Prostate gland (tissue), 2 donors: Measurements from ENCODE around the gene EEF2KMT. TPM values are rescaled to one million over a fixed set of nuclear protein-coding genes. Genes with fewer than 3 reads are reported as not detected.
"Not testable (repeated sequence)": the region's sequence is repeated elsewhere in the genome, so short reads cannot be mapped to it uniquely, and the experiment has no call there.

Experiments
- DNase-seq: peaks from one replicate; pipeline ENCODE4 v3.0.0-alpha.2; 2019; ENCODE audit warnings: low spot score
- H3K27ac ChIP-seq, 2 donors: fragments of 200-600 bp; sonication (generic); 2 replicates each; pipeline ENCODE4 v1.5.1; 2017 to 2019
- H3K27me3 ChIP-seq: fragments of 200-600 bp; sonication (generic); replicated peaks from 2 replicates; pipeline ENCODE4 v1.5.1; 2019; ENCODE audit not compliant: insufficient read depth
- H3K36me3 ChIP-seq, 2 donors: fragments of 200-600 bp; sonication (generic); 1 replicate in 1 of 2; 2 replicates in 1 of 2; pipeline versions ENCODE4 v1.5.1 to v1.8.1; 2017 to 2019
- H3K4me1 ChIP-seq: fragments of 200-600 bp; sonication (generic); replicated peaks from 2 replicates; pipeline ENCODE4 v1.5.1; 2019
- H3K4me3 ChIP-seq, 2 donors: fragments of 200-600 bp; sonication (generic); 2 replicates each; pipeline ENCODE4 v1.5.1; 2017 to 2019
- H3K9me3 ChIP-seq: fragments of 200-600 bp; sonication (generic); 2 replicates; pipeline ENCODE4 v1.5.1; 2017
- WGBS: methylation state at CpG from one replicate; pipeline ENCODE4 v1.1.5; 2018; 5-methylcytosine and 5-hydroxymethylcytosine counted together
- intact Hi-C: fragments of 100-400 bp; cut with DNase I; formaldehyde crosslinking; loops from one replicate; pipeline ENCODE4 v1.14.2; 2022
- total RNA-seq, 2 donors: library from RNA; depleted of rRNA; stranded (reverse); fragments of >200 nt; gene quantifications; one replicate each; pipeline ENCODE4 v1.1.0, GENCODE V29; 2016
- TF ChIP-seq, protein P1 (sequence below), 4 experiments: fragments of 200-600 bp in 2 of 4; fragments of 450-650 bp in 2 of 4; sonication (generic) in 2 of 4; IDR thresholded peaks; 1 replicate in 3 of 4; 2 replicates in 1 of 4; pipeline ENCODE4 v1.5.1; 2016 to 2019; ENCODE audit warnings: antibody characterized with exemption in 4 of 4, mild to moderate bottlenecking in 2 of 4, moderate library complexity in 2 of 4

Gene EEF2KMT
- total RNA-seq, 2 donors from 2014 or later: 10.1 to 10.8 TPM

DNA sequence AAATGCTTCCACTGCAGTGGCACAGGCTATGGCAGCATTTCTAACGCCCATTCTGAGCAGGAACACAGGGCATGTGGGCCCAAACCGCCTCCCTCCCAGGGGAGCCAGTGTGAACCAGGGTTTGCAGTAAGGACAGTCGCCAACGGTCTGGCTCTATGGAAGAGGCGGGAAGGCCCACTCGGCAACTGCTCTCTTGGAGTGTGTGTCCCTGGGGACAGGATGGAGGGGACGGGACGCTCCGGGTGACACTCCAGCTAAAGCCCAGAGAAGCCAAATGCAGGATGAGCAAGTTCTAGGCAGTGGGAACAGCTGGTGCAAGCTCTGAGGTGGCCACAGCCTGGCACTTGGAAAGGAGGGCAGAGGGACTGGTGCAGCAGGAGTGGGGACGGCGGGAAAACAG is 3.8 kb downstream of the EEF2KMT start:
- H3K36me3 ChIP-seq, H3K9me3 ChIP-seq, H3K27me3 ChIP-seq, H3K27ac ChIP-seq, H3K4me1 ChIP-seq, H3K4me3 ChIP-seq, DNase-seq, intact Hi-C loops: not testable (repeated sequence)
- 79% methylated on average over 10 of the region's 11 CpGs for WGBS

DNA sequence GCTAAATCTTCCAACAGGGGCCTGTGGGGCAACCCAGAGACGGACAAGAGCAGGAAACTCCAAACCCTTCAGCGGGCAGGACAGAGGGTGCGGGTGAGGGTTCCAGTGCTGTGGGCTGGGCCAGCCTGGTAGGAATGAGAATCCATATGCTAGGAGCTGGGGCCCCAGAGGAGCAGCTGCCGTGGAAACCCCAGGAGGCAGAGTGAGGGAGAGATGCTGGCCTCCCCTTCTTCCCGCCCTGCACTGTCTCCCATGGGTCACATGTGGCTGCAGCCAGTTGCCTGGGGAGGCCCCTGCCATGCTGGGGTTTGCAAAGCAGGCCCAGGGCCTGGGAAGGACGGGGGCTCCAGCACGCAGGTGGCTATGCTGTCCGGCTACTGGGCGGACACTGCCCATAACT is 4.5 kb downstream of the EEF2KMT start:
- intact Hi-C loops: not testable (repeated sequence)
- 89% methylated on average over 9 of the region's 9 CpGs for WGBS

DNA sequence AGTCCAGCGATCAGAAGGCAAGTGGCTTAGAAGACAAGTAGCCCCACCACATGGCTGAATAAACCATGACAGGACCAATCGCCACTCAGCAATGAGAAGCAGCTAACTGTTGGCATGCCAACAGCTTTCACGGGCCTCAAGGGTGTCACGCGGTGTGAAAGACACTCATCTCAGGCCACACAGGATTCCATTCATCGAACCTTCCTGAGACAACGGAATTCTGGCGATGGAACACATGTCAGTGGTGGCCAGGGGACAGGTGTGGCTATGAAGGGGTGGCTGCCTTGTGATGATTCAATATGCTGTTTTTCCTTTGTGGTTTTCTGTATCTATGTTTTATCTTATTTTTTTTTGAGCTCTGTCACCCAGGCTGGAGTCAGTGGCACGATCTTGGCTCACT is 7.0 kb downstream of the EEF2KMT start:
- H3K4me3 ChIP-seq, H3K27ac ChIP-seq, H3K27me3 ChIP-seq, H3K4me1 ChIP-seq, H3K9me3 ChIP-seq, H3K36me3 ChIP-seq, DNase-seq, intact Hi-C loops: not testable (repeated sequence)
- WGBS: 78% methylated on average over 9 of the region's 9 CpGs

More for the DNA sequence above, 4.5 kb downstream of the EEF2KMT start:
- H3K27me3 ChIP-seq, DNase-seq, H3K4me3 ChIP-seq, H3K36me3 ChIP-seq, H3K27ac ChIP-seq, H3K9me3 ChIP-seq, H3K4me1 ChIP-seq: not testable (repeated sequence)

DNA sequence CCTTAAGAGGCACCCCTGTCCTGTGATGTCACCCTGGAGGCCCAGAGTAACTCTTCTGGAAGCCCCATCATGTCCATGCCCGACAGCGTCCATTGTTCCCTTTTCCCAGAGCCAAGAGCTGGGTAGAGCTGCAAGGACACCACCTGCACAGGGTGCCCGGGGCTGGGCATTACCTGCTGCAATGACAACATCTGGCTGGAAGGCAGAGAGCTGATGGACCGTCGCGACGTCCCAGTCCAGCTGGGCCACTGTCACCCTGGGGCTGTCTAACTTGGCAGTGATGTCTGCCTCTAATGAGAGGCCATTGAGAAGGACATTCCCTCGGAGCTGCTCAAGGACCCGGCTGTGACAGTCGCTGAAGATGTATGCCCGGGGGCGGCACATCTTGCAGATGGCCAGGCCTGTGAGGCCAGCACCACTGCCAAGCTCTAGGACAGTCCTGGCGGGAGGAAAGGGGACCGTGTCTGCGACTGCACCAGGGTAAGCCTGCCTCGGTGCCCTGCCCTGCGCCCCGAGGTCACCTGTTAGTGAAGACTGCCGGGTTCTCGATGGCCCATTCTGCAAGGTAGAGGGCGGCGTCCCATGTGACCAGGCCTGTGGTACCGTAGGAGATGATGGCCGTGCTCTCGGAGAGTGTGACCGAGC is 7.6 kb downstream of the EEF2KMT start:
- intact Hi-C loops, H3K27ac ChIP-seq, DNase-seq, H3K4me1 ChIP-seq, H3K36me3 ChIP-seq, H3K27me3 ChIP-seq, H3K4me3 ChIP-seq, H3K9me3 ChIP-seq: not testable (repeated sequence)
- WGBS: 91% methylated on average over 26 of the region's 26 CpGs

DNA sequence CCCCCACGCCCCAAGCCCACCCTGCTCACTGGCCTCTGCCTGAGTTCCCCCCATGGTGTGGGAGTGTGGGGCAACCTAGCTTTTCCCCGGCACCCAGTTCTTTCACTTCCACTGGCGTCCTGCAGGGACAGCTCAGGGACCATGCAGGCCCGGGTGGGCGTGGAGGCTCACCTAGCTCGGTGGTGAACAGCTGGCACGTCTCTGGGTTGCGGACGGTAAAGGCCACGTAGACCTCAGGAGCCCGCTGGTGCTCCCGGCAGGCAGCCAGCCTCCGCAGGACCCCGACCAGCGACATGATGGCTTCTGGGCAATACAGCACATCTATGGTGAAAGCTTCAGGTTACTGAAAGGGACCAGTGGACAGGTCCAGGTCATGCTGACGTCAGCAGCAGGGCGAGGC is 8.7 kb downstream of the EEF2KMT start:
- DNase-seq, H3K27me3 ChIP-seq, H3K9me3 ChIP-seq, H3K36me3 ChIP-seq, H3K4me3 ChIP-seq, intact Hi-C loops, H3K27ac ChIP-seq, H3K4me1 ChIP-seq: not testable (repeated sequence)
- 87% methylated on average over 17 of the region's 17 CpGs for WGBS

DNA sequence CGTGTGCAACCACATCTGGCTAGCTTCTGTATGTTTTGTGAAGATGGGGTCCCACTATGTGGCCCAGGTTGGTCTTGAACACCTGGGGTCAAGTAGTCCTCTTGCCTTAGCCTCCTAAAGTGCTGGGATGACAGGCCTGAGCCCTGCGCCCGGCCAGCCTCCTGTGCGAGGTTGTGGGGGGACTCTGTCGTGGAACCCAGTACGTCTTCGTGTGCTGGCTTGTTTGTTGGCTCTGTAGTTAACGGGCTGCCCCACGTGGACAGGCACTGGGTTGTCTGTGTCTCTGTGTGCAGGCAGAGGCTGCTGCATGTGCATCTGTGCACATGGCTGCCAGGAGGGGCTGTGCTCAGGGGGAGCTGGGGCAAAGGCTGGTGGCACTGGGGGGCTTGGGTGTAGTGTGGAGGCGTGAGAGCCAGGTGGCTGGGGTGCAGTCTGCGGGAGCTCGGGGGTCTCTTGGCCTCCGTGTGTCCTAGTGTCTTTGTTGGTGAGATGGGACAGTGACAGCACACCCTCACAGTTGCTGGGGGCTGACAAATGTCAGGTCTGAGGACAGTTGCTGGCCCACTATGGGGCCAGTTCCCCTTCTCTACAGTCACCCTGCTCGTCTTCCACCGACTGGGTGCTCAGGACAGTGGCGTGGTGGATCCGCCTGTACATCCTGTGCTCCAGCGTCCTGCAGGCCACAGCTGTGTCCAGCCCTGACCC is 9.4 kb downstream of the EEF2KMT start:
- DNase-seq, H3K4me1 ChIP-seq, H3K9me3 ChIP-seq, intact Hi-C loops, H3K36me3 ChIP-seq, H3K27me3 ChIP-seq, H3K27ac ChIP-seq, H3K4me3 ChIP-seq: not testable (repeated sequence)
- 74% methylated on average over 18 of the region's 18 CpGs for WGBS

DNA sequence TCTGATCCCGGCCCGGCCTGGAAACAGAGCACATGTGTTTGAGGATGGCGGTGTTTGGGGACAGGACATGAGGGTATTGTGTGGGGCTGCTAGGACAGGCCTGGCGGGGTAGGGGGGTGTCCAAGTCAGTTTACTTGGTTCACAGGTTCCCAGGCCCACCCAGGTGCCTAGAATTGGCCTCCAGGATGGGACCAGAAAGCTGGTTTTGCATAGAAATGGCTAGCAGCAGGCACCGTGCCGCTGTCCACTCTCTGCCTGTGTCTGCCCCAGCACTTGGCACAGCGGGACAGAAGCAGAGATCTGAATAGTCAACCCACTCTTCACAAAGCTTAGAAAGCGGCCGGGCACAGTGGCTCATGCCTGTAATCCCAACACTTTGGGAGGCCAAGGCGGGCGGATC is 11.9 kb downstream of the EEF2KMT start:
- H3K36me3 ChIP-seq, H3K27ac ChIP-seq, H3K4me1 ChIP-seq, DNase-seq, H3K27me3 ChIP-seq, H3K4me3 ChIP-seq, H3K9me3 ChIP-seq, intact Hi-C loops: not testable (repeated sequence)
- WGBS: 91% methylated on average over 11 of the region's 11 CpGs

DNA sequence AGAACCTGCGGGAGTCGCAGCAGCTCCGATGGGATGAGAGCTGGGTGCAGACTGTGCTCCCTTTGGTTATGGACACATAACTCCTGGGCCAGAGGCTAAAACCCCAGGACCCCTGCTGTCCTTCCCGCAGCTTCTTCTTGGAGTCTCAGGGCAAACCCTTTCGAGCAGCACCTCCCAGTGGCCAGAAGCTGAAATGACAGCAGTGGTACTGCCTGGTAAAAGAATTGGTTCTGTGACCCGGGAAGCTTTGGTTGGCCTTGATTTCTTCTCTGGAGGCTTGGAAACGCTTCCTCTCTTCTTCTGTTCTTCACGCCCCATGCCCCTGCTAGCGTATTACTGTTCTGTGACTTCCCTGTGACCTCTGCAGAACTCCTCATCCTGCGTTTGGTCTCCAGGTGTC is 12.8 kb downstream of the EEF2KMT start:
- H3K27ac ChIP-seq, H3K9me3 ChIP-seq, H3K4me3 ChIP-seq, H3K36me3 ChIP-seq, DNase-seq, H3K27me3 ChIP-seq, H3K4me1 ChIP-seq, intact Hi-C loops: not testable (repeated sequence)
- WGBS: 62% methylated on average over 10 of the region's 10 CpGs
- TF ChIP-seq, protein P1, sequence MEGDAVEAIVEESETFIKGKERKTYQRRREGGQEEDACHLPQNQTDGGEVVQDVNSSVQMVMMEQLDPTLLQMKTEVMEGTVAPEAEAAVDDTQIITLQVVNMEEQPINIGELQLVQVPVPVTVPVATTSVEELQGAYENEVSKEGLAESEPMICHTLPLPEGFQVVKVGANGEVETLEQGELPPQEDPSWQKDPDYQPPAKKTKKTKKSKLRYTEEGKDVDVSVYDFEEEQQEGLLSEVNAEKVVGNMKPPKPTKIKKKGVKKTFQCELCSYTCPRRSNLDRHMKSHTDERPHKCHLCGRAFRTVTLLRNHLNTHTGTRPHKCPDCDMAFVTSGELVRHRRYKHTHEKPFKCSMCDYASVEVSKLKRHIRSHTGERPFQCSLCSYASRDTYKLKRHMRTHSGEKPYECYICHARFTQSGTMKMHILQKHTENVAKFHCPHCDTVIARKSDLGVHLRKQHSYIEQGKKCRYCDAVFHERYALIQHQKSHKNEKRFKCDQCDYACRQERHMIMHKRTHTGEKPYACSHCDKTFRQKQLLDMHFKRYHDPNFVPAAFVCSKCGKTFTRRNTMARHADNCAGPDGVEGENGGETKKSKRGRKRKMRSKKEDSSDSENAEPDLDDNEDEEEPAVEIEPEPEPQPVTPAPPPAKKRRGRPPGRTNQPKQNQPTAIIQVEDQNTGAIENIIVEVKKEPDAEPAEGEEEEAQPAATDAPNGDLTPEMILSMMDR (IDR thresholded peaks at IDR 0.05): peak in 3 of 4 experiments; percentile 22 to 53 (median 46)

DNA sequence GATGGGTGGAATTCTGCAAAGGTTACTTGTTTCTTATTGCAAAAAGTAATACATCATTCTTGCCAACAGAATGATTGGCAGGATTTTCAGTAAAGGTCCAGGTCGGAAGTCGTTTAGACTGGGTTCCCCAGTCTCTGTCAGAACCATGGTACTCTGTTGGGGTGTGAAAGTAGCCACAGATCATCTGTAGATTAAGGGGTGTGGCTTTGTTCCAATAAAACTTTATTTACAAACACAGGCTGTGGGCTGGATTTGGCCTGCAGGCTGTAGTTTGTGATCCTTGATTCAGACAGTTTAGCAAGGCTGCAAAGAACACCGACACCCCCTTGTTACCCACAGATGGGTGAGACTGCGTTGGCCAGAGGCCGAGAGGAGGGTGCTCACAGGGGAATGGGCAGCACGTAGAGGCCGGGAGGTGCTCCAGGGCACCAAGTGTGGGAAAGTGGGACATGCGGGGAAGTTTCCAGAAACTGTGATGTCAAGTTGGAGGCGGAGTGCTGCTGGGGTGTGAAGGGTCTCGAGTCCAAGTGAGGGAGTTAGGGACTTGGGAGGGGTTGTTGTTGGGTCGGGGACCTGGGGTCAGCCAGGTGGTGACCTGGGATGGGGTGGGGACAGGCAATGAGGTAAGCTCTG is 13.4 kb downstream of the EEF2KMT start:
- H3K9me3 ChIP-seq, H3K4me1 ChIP-seq, intact Hi-C loops, DNase-seq, H3K36me3 ChIP-seq, H3K27ac ChIP-seq, H3K4me3 ChIP-seq, H3K27me3 ChIP-seq: not testable (repeated sequence)
- WGBS: 83% methylated on average over 11 of the region's 11 CpGs

DNA sequence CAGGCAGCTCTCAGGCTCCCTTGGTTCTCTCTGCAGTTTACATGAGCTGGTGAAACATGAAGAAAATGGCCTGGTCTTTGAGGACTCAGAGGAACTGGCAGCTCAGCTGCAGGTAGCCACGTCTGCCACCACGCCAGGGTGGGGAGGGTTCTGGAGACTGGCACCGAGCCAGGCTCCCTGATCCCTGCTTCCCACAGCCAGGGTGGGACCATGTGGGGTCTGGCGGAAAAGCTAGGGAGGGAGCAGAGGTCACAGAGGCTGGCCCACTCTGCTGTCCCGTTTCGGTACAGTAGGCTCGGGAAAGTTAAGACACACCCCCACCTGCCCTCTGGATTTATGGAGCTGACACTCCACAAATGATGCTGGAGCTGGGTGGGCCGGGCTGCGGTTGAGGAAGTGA is 13.9 kb downstream of the EEF2KMT start:
- intact Hi-C loops, H3K27me3 ChIP-seq, H3K9me3 ChIP-seq, H3K27ac ChIP-seq, H3K4me1 ChIP-seq, H3K4me3 ChIP-seq, DNase-seq, H3K36me3 ChIP-seq: not testable (repeated sequence)
- 86% methylated on average over 9 of the region's 9 CpGs for WGBS

DNA sequence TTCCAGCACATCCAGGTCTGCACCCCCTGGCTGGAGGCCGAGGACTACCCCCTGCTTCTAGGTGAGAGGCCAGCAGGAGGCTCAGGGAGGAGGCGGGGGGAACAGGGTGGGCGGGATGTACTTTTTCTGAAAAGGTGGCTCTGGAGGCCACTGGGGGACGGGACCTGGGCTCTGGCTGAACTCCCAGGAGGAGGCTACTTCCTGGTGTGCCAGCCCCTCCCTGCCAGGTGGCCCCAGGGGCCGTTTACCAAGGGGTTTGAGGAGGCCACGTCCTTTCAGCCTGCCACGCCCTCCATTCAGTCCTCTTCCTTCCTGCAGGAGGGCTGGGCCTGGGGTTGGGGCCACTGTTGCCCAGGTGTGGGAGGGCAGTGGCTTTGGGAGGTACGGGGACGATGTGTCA is 16.6 kb downstream of the EEF2KMT start:
- H3K36me3 ChIP-seq, intact Hi-C loops, H3K9me3 ChIP-seq, DNase-seq, H3K27me3 ChIP-seq, H3K4me3 ChIP-seq, H3K27ac ChIP-seq, H3K4me1 ChIP-seq: not testable (repeated sequence)
- WGBS: 76% methylated on average over 6 of the region's 9 CpGs
